H1 (cell line): ENCODE results near the gene NEURL1. TPM values are rescaled to one million over a fixed set of nuclear protein-coding genes. Genes with fewer than 3 reads are reported as not detected.

Experiments
- CTCF ChIA-PET: fragments of 300-600 bp; sonication (Branson Sonifier 250); formaldehyde crosslinking; loops from one replicate; lab custom pipeline; 2021; ENCODE audit not compliant: partially characterized antibody; lab: Charles Lee
- POLR2A ChIA-PET: fragments of 300-600 bp; sonication (Branson Sonifier 250); formaldehyde crosslinking; loops from one replicate; lab custom pipeline; 2021; ENCODE audit warnings: inconsistent platforms; ENCODE audit not compliant: partially characterized antibody; lab: Charles Lee
- DNase-seq, 2 experiments: peaks; one replicate each; pipeline versions ENCODE4 v3.0.0 to v3.0.0-alpha.2; 2010 to 2022; ENCODE audit warnings: low spot score in 2 of 2, low read depth in 1 of 2, mixed read lengths in 1 of 2
- FAIRE-seq: peaks from 2 replicates; lab custom pipeline; 2011; peaks lifted over from hg19 to GRCh38; lab: Jason Lieb, UNC
- H2AFZ ChIP-seq: 2 replicates; pipeline ENCODE4 v1.8.1; 2012; ENCODE audit warnings: low read length, inconsistent platforms
- H2AK5ac ChIP-seq: 2 replicates; pipeline ENCODE4 v1.6.1; 2013; ENCODE audit warnings: low read depth, low read length
- H2BK120ac ChIP-seq: replicated peaks from 2 replicates; pipeline ENCODE3; 2013; ENCODE audit warnings: low read depth, low read length, inconsistent platforms
- H2BK12ac ChIP-seq: 2 replicates; pipeline ENCODE4 v1.6.1; 2013; ENCODE audit warnings: low read depth, low read length
- H2BK15ac ChIP-seq: 2 replicates; pipeline ENCODE4 v1.6.1; 2013; ENCODE audit warnings: low read length
- H2BK20ac ChIP-seq: 2 replicates; pipeline ENCODE4 v1.6.1; 2013; ENCODE audit warnings: low read length
- H2BK5ac ChIP-seq: 2 replicates; pipeline ENCODE4 v1.6.1; 2013; ENCODE audit warnings: low read depth, low read length
- H3K14ac ChIP-seq: 2 replicates; pipeline ENCODE4 v1.6.1; 2013; ENCODE audit warnings: inconsistent platforms; ENCODE audit not compliant: insufficient read length
- H3K18ac ChIP-seq: 2 replicates; pipeline ENCODE4 v1.6.1; 2013; ENCODE audit warnings: low read length; ENCODE audit errors: extremely low read depth
- H3K23ac ChIP-seq: 2 replicates; pipeline ENCODE4 v1.6.1; 2013; ENCODE audit warnings: inconsistent platforms; ENCODE audit not compliant: insufficient read length
- H3K23me2 ChIP-seq: 2 replicates; pipeline ENCODE4 v1.6.1; 2013; ENCODE audit warnings: low read depth, low read length
- H3K27ac ChIP-seq: 2 replicates; pipeline ENCODE4 v1.6.1; 2011; ENCODE audit warnings: low read depth, low read length, inconsistent platforms
- H3K27me3 ChIP-seq, 4 experiments: replicated peaks in 1 of 4; 1 replicate in 1 of 4; 2 replicates in 3 of 4; pipeline versions ENCODE4 v1.6.1 to v1.8.1; 2011 to 2013; ENCODE audit warnings: low read length in 3 of 4, mild to moderate bottlenecking in 3 of 4, inconsistent platforms in 2 of 4, mixed read lengths in 2 of 4, moderate library complexity in 1 of 4; ENCODE audit not compliant: control insufficient read depth in 3 of 4, insufficient read depth in 3 of 4; ENCODE audit errors: extremely low read depth in 1 of 4
- H3K36me3 ChIP-seq, 4 experiments: 2 replicates each; pipeline versions ENCODE4 v1.6.1 to v1.8.1; 2011 to 2013; ENCODE audit warnings: mild to moderate bottlenecking in 4 of 4, low read length in 3 of 4, moderate library complexity in 2 of 4, control low read depth in 1 of 4, inconsistent platforms in 1 of 4; ENCODE audit not compliant: insufficient read depth in 4 of 4, control insufficient read depth in 2 of 4
- H3K4ac ChIP-seq: replicated peaks from 2 replicates; pipeline ENCODE3; 2013; ENCODE audit warnings: low read length, low read depth, mixed read lengths, inconsistent platforms; ENCODE audit not compliant: insufficient read length
- H3K4me1 ChIP-seq, 4 experiments: replicated peaks in 1 of 4; 1 replicate in 1 of 4; 2 replicates in 3 of 4; pipeline versions ENCODE4 v1.6.1 to v1.8.1; 2011 to 2013; ENCODE audit warnings: low read length in 3 of 4, inconsistent platforms in 2 of 4, mixed read lengths in 1 of 4; ENCODE audit not compliant: insufficient read depth in 4 of 4, control insufficient read depth in 3 of 4
- H3K4me2 ChIP-seq, 2 experiments: 2 replicates each; pipeline versions ENCODE4 v1.6.1 to v1.8.1; 2011 to 2013; ENCODE audit warnings: low read depth in 2 of 2, low read length in 2 of 2, control low read depth in 1 of 2, inconsistent platforms in 1 of 2, mild to moderate bottlenecking in 1 of 2; ENCODE audit not compliant: insufficient read depth in 1 of 2
- H3K4me3 ChIP-seq, 4 experiments: fragments of 200-600, 300-600 bp in 1 of 4; sonication (generic), shearing (Covaris generic), sonication (Bioruptor Twin) in 1 of 4; 2 replicates each; pipeline versions ENCODE4 v1.5.1 to v1.8.1; 2011 to 2016; ENCODE audit warnings: low read length in 4 of 4, low read depth in 3 of 4, control low read depth in 2 of 4, inconsistent platforms in 2 of 4, mild to moderate bottlenecking in 2 of 4, mixed read lengths in 1 of 4, moderate library complexity in 1 of 4; ENCODE audit not compliant: insufficient read depth in 2 of 4; ENCODE audit errors: extremely low read depth in 1 of 4
- H3K56ac ChIP-seq: replicated peaks from 2 replicates; pipeline ENCODE3; 2013; ENCODE audit warnings: low read depth, mild to moderate bottlenecking, mixed read lengths, low read length, inconsistent platforms; ENCODE audit not compliant: insufficient read length
- H3K79me1 ChIP-seq: 2 replicates; pipeline ENCODE4 v1.6.1; 2013; ENCODE audit warnings: low read depth, low read length, control low read depth
- H3K79me2 ChIP-seq, 2 experiments: 2 replicates each; pipeline versions ENCODE4 v1.6.1 to v1.8.1; 2012 to 2013; ENCODE audit warnings: low read length in 2 of 2, mild to moderate bottlenecking in 2 of 2, inconsistent platforms in 1 of 2; ENCODE audit not compliant: insufficient read depth in 2 of 2, control insufficient read depth in 1 of 2
- H3K9ac ChIP-seq, 4 experiments: replicated peaks in 1 of 4; 1 replicate in 1 of 4; 2 replicates in 3 of 4; pipeline versions ENCODE4 v1.6.1 to v1.8.1; 2011 to 2013; ENCODE audit warnings: low read depth in 3 of 4, low read length in 3 of 4, control low read depth in 2 of 4, mild to moderate bottlenecking in 2 of 4, moderate library complexity in 2 of 4, inconsistent platforms in 1 of 4; ENCODE audit errors: extremely low read depth in 1 of 4
- H3K9me3 ChIP-seq, 2 experiments: 2 replicates each; pipeline versions ENCODE4 v1.6.1 to v1.8.1; 2012 to 2013; ENCODE audit warnings: mild to moderate bottlenecking in 2 of 2, moderate library complexity in 2 of 2, control low read depth in 1 of 2, inconsistent platforms in 1 of 2, low read depth in 1 of 2, low read length in 1 of 2, mixed read lengths in 1 of 2; ENCODE audit not compliant: insufficient read depth in 2 of 2
- H4K20me1 ChIP-seq, 2 experiments: replicated peaks in 1 of 2; 2 replicates each; pipeline versions ENCODE3 to v1.8.1; 2011 to 2013; ENCODE audit warnings: inconsistent platforms in 2 of 2, low read length in 2 of 2, mild to moderate bottlenecking in 1 of 2; ENCODE audit not compliant: insufficient read depth in 2 of 2, control insufficient read depth in 1 of 2
- H4K5ac ChIP-seq: 2 replicates; pipeline ENCODE4 v1.6.1; 2013; ENCODE audit warnings: low read length, low read depth, mixed read lengths, inconsistent platforms; ENCODE audit not compliant: insufficient read length
- H4K8ac ChIP-seq: 2 replicates; pipeline ENCODE4 v1.8.0; 2013; ENCODE audit warnings: mild to moderate bottlenecking, moderate library complexity, low read length, inconsistent platforms; ENCODE audit not compliant: insufficient read depth; ENCODE audit errors: extremely low read depth
- H4K91ac ChIP-seq: replicated peaks from 2 replicates; pipeline ENCODE3; 2013; ENCODE audit warnings: low read length, mixed read lengths, inconsistent platforms; ENCODE audit not compliant: insufficient read length
- EGR1 ChIP-seq: IDR thresholded peaks from 2 replicates; pipeline ENCODE4 v1.6.1; 2011; ENCODE audit warnings: low read depth, low read length, borderline replicate concordance
- GTF2F1 ChIP-seq: IDR thresholded peaks from 2 replicates; pipeline ENCODE4 v1.6.1; 2012; ENCODE audit warnings: low read depth, low read length, improper control_type of control experiment, borderline replicate concordance
- HDAC2 ChIP-seq, 2 experiments: fragments of 300-600 bp in 1 of 2; sonication (generic) in 1 of 2; IDR thresholded peaks; 2 replicates each; pipeline ENCODE4 v1.6.1; 2011 to 2012; ENCODE audit warnings: low read depth in 2 of 2, low read length in 2 of 2, mild to moderate bottlenecking in 2 of 2, moderate library complexity in 2 of 2, borderline replicate concordance in 1 of 2, inconsistent platforms in 1 of 2
- KDM4A ChIP-seq: IDR thresholded peaks from one replicate; pipeline ENCODE4 v1.7.1; 2012; ENCODE audit warnings: low read depth, mild to moderate bottlenecking, moderate library complexity, low read length, inconsistent platforms; ENCODE audit not compliant: severe bottlenecking
- MAFK ChIP-seq: IDR thresholded peaks from 2 replicates; pipeline ENCODE4 v1.6.1; 2012; ENCODE audit warnings: low read depth, mild to moderate bottlenecking, improper control_type of control experiment, low read length
- NRF1 ChIP-seq: IDR thresholded peaks from 2 replicates; pipeline ENCODE4 v1.6.1; 2011; ENCODE audit warnings: mild to moderate bottlenecking, low read depth, low read length, improper control_type of control experiment
- POLR2A ChIP-seq, 2 experiments: IDR thresholded peaks; 1 replicate in 1 of 2; 2 replicates in 1 of 2; pipeline ENCODE4 v1.6.1; 2011; ENCODE audit warnings: low read depth in 2 of 2, low read length in 2 of 2, mild to moderate bottlenecking in 2 of 2; ENCODE audit errors: control extremely low read depth in 1 of 2
- RBBP5 ChIP-seq: IDR thresholded peaks from 2 replicates; pipeline ENCODE4 v1.7.1; 2012; ENCODE audit warnings: low read depth, mild to moderate bottlenecking, inconsistent platforms, low read length, moderate library complexity, borderline replicate concordance
- SIRT6 ChIP-seq: IDR thresholded peaks from one replicate; pipeline ENCODE4 v1.7.1; 2012; ENCODE audit warnings: low read length, inconsistent platforms
- SIX5 ChIP-seq: IDR thresholded peaks from 2 replicates; pipeline ENCODE4 v1.6.1; 2011; ENCODE audit warnings: mild to moderate bottlenecking, low read depth, low read length
- TAF1 ChIP-seq: IDR thresholded peaks from 2 replicates; pipeline ENCODE4 v1.6.1; 2011; ENCODE audit warnings: mild to moderate bottlenecking, low read depth, low read length
- TCF12 ChIP-seq: IDR thresholded peaks from 2 replicates; pipeline ENCODE4 v1.6.1; 2011; ENCODE audit warnings: low read depth, mild to moderate bottlenecking, low read length
- YY1 ChIP-seq: IDR thresholded peaks from 2 replicates; pipeline ENCODE4 v1.6.1; 2011; ENCODE audit warnings: low read depth, mild to moderate bottlenecking, low read length
- WGBS, 2 experiments: shearing (Covaris generic) in 1 of 2; methylation state at CpG; one replicate each; pipeline versions ENCODE4 v1.1.6 to v1.1.7; 2013 to 2015; ENCODE audit warnings: low lambda C conversion rate in 2 of 2, mixed read lengths in 2 of 2, inconsistent platforms in 1 of 2, low coverage in 1 of 2, missing lambda C conversion rate in 1 of 2; ENCODE audit not compliant: insufficient replicate concordance in 2 of 2, insufficient coverage in 1 of 2, insufficient read length in 1 of 2; ENCODE audit errors: extremely low coverage in 1 of 2, missing lambda C conversion rate in 1 of 2; 5-methylcytosine and 5-hydroxymethylcytosine counted together
- polyA plus RNA-seq, 7 experiments: library from polyadenylated mRNA; depleted of rRNA in 3 of 7; stranded (reverse) in 5 of 7; unstranded in 2 of 7; fragments of >200 nt in 5 of 7; fragments of 200-250 nt in 2 of 7; gene quantifications; 1 replicate in 5 of 7; 2 replicates in 1 of 7; 4 replicates in 1 of 7; pipeline versions ENCODE4 v1.2.1 to v1.2.3, GENCODE V29; 2011 to 2013; ENCODE audit warnings: missing spikeins in 2 of 7, mixed read lengths in 2 of 7
- total RNA-seq: library from RNA; stranded (reverse); fragmentation: NEBNext Ultra II Directional; extraction: Animal tissue kit (Norgen Biotek cat#: 25700); gene quantifications from 2 replicates; pipeline ENCODE4 v1.2.1, GENCODE V29; 2021
- TF ChIP-seq, protein P1 (sequence below): IDR thresholded peaks from 2 replicates; pipeline ENCODE4 v1.6.1; 2011; ENCODE audit warnings: low read length, improper control_type of control experiment

NEURL1 gene
- total and polyA plus RNA-seq, 2 of the 8 experiments (the other 6 are each of a cell fraction or from before 2014, with no cell fraction given): 0.54 to 0.58 TPM

DNA sequence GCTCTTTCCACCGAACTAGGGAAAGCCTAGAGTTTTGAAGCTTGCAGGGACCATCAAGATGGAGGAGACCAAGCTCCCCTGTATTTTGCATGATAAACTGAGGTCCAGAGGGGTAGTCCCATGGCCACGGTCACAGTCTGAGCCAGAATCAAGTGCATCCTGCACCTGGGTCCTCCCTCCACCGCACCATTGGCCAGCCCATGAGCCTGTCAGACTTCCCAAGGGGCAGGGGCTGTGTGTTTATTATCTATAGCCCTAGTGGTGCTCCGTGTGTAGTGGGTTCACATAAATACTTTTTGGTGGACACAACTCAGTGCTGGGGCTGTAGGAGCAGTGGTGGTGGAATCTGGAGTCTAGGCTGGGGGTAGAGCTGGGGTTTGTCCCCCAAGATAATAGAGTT is 18.1 kb upstream of the NEURL1 start:
- Histone ChIP-seq H3K4me2 (no peak overlapping the region), H2BK20ac (no peak overlapping the region), H2BK5ac (no peak overlapping the region), H3K23ac (no peak overlapping the region), H3K27me3 (no peaks in the 10 kb centered on the region; a peak in 2 of 7 replicates), H2BK120ac (no peak overlapping the region), H3K79me1 (no peaks in the 10 kb centered on the region), H4K20me1 (no peaks in the 10 kb centered on the region), H3K27ac (no peak overlapping the region), H4K5ac (no peak overlapping the region), H3K23me2 (peaks cover 4% of the 10 kb centered on the region; the same call in 1 of the 2 replicates), H3K56ac (no peak overlapping the region), H3K36me3 (no peaks in the 10 kb centered on the region), H3K4ac (no peak overlapping the region), H3K79me2 (no peaks in the 10 kb centered on the region), H2AK5ac (no peak overlapping the region), H3K9ac (no peak overlapping the region), H3K9me3 (no peaks in the 10 kb centered on the region), H2AFZ (no peak overlapping the region), H3K4me1 (peaks cover 0 to 16% (median 11%) of the 10 kb centered on the region in 4 experiments; a peak in 6 of 7 replicates), H3K4me3 (no peak overlapping the region), H4K91ac (no peak overlapping the region), H2BK12ac (no peak overlapping the region), H3K14ac (no peak overlapping the region), H4K8ac (no peak overlapping the region), H2BK15ac (no peak overlapping the region), H3K18ac (no peak overlapping the region)
- ChIA-PET CTCF (interaction anchor here (0.6 to 9.0 kb wide), 20 partner anchors 9 to 211 kb away, joined by 3 to 71 read pairs (median 8); partner anchors contain the start of genes CALHM1, CALHM2 and NEURL1), POLR2A (interaction anchor here (0.6 to 3.1 kb wide), 6 partner anchors 24 to 148 kb away, joined by 3 to 12 read pairs (median 4); partner anchors contain the start of gene CALHM2)
- WGBS, 2 experiments: 89% methylated on average over 4 of the region's 4 CpGs; no CpG with 5 or more reads in 1 of the 2 experiments
- no peak for DNase-seq
- FAIRE-seq: no peak
- TF ChIP-seq KDM4A: no peak
- TF ChIP-seq NRF1: no peak
- TF ChIP-seq SIRT6: no peak
- TF ChIP-seq MAFK: no peak
- no peak for TF ChIP-seq SIX5
- no peak for TF ChIP-seq RBBP5
- TF ChIP-seq TCF12: no peak
- TF ChIP-seq POLR2A (IDR thresholded peaks at IDR 0.05; ENCODE audit: control extremely low read depth in 1 of 2, low read depth in 2 of 2, low read length in 2 of 2): no peak
- TF ChIP-seq EGR1: no peak
- TF ChIP-seq HDAC2 (IDR thresholded peaks at IDR 0.05; ENCODE audit: borderline replicate concordance in 1 of 2, low read depth in 2 of 2, low read length in 2 of 2): no peak
- TF ChIP-seq TAF1: no peak
- no peak for TF ChIP-seq YY1
- no peak for TF ChIP-seq GTF2F1
- TF ChIP-seq, protein P1, sequence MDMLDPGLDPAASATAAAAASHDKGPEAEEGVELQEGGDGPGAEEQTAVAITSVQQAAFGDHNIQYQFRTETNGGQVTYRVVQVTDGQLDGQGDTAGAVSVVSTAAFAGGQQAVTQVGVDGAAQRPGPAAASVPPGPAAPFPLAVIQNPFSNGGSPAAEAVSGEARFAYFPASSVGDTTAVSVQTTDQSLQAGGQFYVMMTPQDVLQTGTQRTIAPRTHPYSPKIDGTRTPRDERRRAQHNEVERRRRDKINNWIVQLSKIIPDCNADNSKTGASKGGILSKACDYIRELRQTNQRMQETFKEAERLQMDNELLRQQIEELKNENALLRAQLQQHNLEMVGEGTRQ: no peak
